Ascending aorta (tissue), 2 donors: ENCODE results near the gene FXYD4. TPM values are rescaled to one million over a fixed set of nuclear protein-coding genes. Genes with fewer than 3 reads are reported as not detected.

Experiments
- DNase-seq, 2 donors: peaks; one replicate each; pipeline ENCODE4 v3.0.0-alpha.2; 2019; ENCODE audit warnings: low spot score in 2 of 2
- H3K27ac ChIP-seq, 2 donors: fragments of 200-600 bp; sonication (generic); one replicate each; pipeline ENCODE4 v1.5.1; 2016 to 2017; ENCODE audit warnings: mild to moderate bottlenecking in 1 of 2
- H3K27me3 ChIP-seq: fragments of 200-600 bp; sonication (generic); one replicate; pipeline ENCODE4 v1.5.1; 2017
- H3K36me3 ChIP-seq, 2 donors: fragments of 200-600 bp; sonication (generic); one replicate each; pipeline ENCODE4 v1.5.1; 2016
- H3K4me1 ChIP-seq, 2 donors: fragments of 200-600 bp; sonication (generic); one replicate each; pipeline ENCODE4 v1.5.1; 2016 to 2017; ENCODE audit warnings: mild to moderate bottlenecking in 1 of 2
- H3K4me3 ChIP-seq, 2 donors: fragments of 200-600 bp; sonication (generic); one replicate each; pipeline ENCODE4 v1.5.1; 2016 to 2017; ENCODE audit warnings: mild to moderate bottlenecking in 1 of 2
- H3K9me3 ChIP-seq, 2 donors: fragments of 200-600 bp; sonication (generic); one replicate each; pipeline ENCODE4 v1.5.1; 2016
- CTCF ChIP-seq, 3 experiments: fragments of 200-600 bp in 2 of 3; fragments of 450-650 bp in 1 of 3; sonication (generic) in 2 of 3; IDR thresholded peaks; one replicate each; pipeline ENCODE4 v1.5.1; 2016 to 2019; ENCODE audit warnings: antibody characterized with exemption in 3 of 3, mild to moderate bottlenecking in 1 of 3, moderate library complexity in 1 of 3
- intact Hi-C: fragments of 100-400 bp; cut with DNase I; formaldehyde crosslinking; loops from one replicate; pipeline ENCODE4 v1.15.1; 2023
- total RNA-seq: library from RNA; depleted of rRNA; stranded (reverse); fragments of >200 nt; gene quantifications from one replicate; pipeline ENCODE4 v1.1.0, GENCODE V29; 2016

The FXYD4 gene
- total RNA-seq, 1 donor from 2014 or later: not detected

GRCh38 chr10:43394868-43395267, 23.4 kb downstream of the FXYD4 start:
- H3K36me3 ChIP-seq: peaks cover 44 to 48% of the 10 kb centered on the region in 2 donors

GRCh38 chr10:43395571-43396060, 24.2 kb downstream of the FXYD4 start:
- no peak for TF ChIP-seq CTCF (IDR thresholded peaks at IDR 0.05)
- intact Hi-C loops: loop anchor here (1.0 to 10.0 kb wide), 5 partner anchors 12 to 257 kb away; partner anchors contain the start of genes CSGALNACT2, ZNF239 and ZNF487
- H3K9me3 ChIP-seq: no peaks in the 10 kb centered on the region
- H3K4me1 ChIP-seq: peaks cover 7 to 36% of the 10 kb centered on the region in 2 donors
- peak overlapping the region; percentile 97 to 99 for H3K27ac ChIP-seq
- peak overlapping the region; percentile 75 to 81 for H3K4me3 ChIP-seq
- no peak for DNase-seq
- peaks cover 38 to 41% of the 10 kb centered on the region in 2 donors for H3K36me3 ChIP-seq
- H3K27me3 ChIP-seq: no peaks in the 10 kb centered on the region

More at GRCh38 chr10:43394868-43395267, 23.4 kb downstream of the FXYD4 start:
- no peak for DNase-seq
- Histone ChIP-seq H3K27ac (peak overlapping the region in 1 of 2 donors; percentile 18), H3K9me3 (no peaks in the 10 kb centered on the region), H3K4me3 (no peak overlapping the region), H3K27me3 (no peaks in the 10 kb centered on the region), H3K4me1 (peaks cover 7 to 36% of the 10 kb centered on the region in 2 donors)
- no peak for TF ChIP-seq CTCF (IDR thresholded peaks at IDR 0.05)
- intact Hi-C loops: loop anchor here (10.0 kb wide), 1 partner anchor 180 kb away; the partner anchor contains the start of gene ZNF239

- DNase-seq: peak in 1 of 2 donors; percentile 87
- Histone ChIP-seq H3K27me3 (no peaks in the 10 kb centered on the region), H3K4me1 (peaks cover 7 to 36% of the 10 kb centered on the region in 2 donors), H3K27ac (peak overlapping the region; percentile 97 to 99), H3K36me3 (peaks cover 31 to 34% of the 10 kb centered on the region in 2 donors), H3K9me3 (no peaks in the 10 kb centered on the region), H3K4me3 (peak overlapping the region; percentile 75 to 81)
- TF ChIP-seq CTCF (IDR thresholded peaks at IDR 0.05): no peak
- intact Hi-C loops: loop anchor here (1.0 to 10.0 kb wide), 5 partner anchors 11 to 257 kb away; partner anchors contain the start of genes CSGALNACT2, ZNF239 and ZNF487
These were observed 24.9 kb downstream of the FXYD4 start for GRCh38 chr10:43396061-43396927.

GRCh38 chr10:43396928-43397624, 25.6 kb downstream of the FXYD4 start:
- intact Hi-C loops: loop anchor here (1.0 to 10.0 kb wide), 5 partner anchors 10 to 258 kb away; partner anchors contain the start of genes CSGALNACT2, ZNF239 and ZNF487
- H3K27me3 ChIP-seq: no peaks in the 10 kb centered on the region

More at GRCh38 chr10:43396928-43397624, 25.6 kb downstream of the FXYD4 start:
- peak; percentile 76 to 94 for DNase-seq
- TF ChIP-seq CTCF (IDR thresholded peaks at IDR 0.05): no peak
- H3K4me1 ChIP-seq: peaks cover 7 to 40% of the 10 kb centered on the region in 2 donors
- peaks cover 24 to 26% of the 10 kb centered on the region in 2 donors for H3K36me3 ChIP-seq
- H3K27ac ChIP-seq: peak overlapping the region; percentile 97 to 99
- no peaks in the 10 kb centered on the region for H3K9me3 ChIP-seq
- peak overlapping the region; percentile 75 to 81 for H3K4me3 ChIP-seq
